HEK293 (cell line): ENCODE data around the gene PIP5K1C.

ENCODE experiments used
- ATF2 ChIP-seq: fragments of 450-650 bp; formaldehyde crosslinking; IDR thresholded peaks from 2 replicates; pipeline ENCODE4 v1.5.1; 2016; ENCODE audit warnings: missing biosample characterization, missing genetic modification characterization, low read depth
- GLI2 ChIP-seq: fragments of 450-650 bp; formaldehyde crosslinking; IDR thresholded peaks from 2 replicates; pipeline ENCODE4; 2017; ENCODE audit warnings: missing biosample characterization, missing genetic modification characterization, low read depth, borderline replicate concordance
- GLIS2 ChIP-seq: fragments of 450-650 bp; formaldehyde crosslinking; IDR thresholded peaks from 2 replicates; pipeline ENCODE4 v1.5.1; 2016; ENCODE audit warnings: missing biosample characterization, missing genetic modification characterization
- PATZ1 ChIP-seq: fragments of 450-650 bp; formaldehyde crosslinking; IDR thresholded peaks from 2 replicates; pipeline ENCODE4 v1.5.1; 2016; ENCODE audit warnings: missing biosample characterization, missing genetic modification characterization
- ZBTB11 ChIP-seq: fragments of 450-650 bp; formaldehyde crosslinking; conservative IDR thresholded peaks from 2 replicates; pipeline ENCODE4 v1.5.1; 2016; ENCODE audit warnings: low read depth, missing biosample characterization, missing genetic modification characterization
- ZBTB21 ChIP-seq: fragments of 450-650 bp; formaldehyde crosslinking; IDR thresholded peaks from 2 replicates; pipeline ENCODE4 v1.5.1; 2017; ENCODE audit warnings: missing biosample characterization, missing genetic modification characterization
- ZFP37 ChIP-seq: fragments of 450-650 bp; formaldehyde crosslinking; IDR thresholded peaks from 2 replicates; pipeline ENCODE4 v1.5.1; 2016; ENCODE audit warnings: missing biosample characterization, missing genetic modification characterization
- ZIC2 ChIP-seq: fragments of 450-650 bp; formaldehyde crosslinking; IDR thresholded peaks from 2 replicates; pipeline ENCODE4 v1.5.1; 2016; ENCODE audit warnings: missing biosample characterization, missing genetic modification characterization
- ZNF155 ChIP-seq: fragments of 450-650 bp; formaldehyde crosslinking; IDR thresholded peaks from 2 replicates; pipeline ENCODE4 v1.5.1; 2016; ENCODE audit warnings: missing biosample characterization, missing genetic modification characterization
- ZNF211 ChIP-seq: fragments of 450-650 bp; formaldehyde crosslinking; IDR thresholded peaks from 2 replicates; pipeline ENCODE4 v1.5.1; 2016; ENCODE audit warnings: low read depth, missing biosample characterization, missing genetic modification characterization
- ZNF248 ChIP-seq: fragments of 450-650 bp; formaldehyde crosslinking; IDR thresholded peaks from 2 replicates; pipeline ENCODE4 v1.5.1; 2017; ENCODE audit warnings: missing biosample characterization, missing genetic modification characterization
- ZNF37A ChIP-seq: fragments of 450-650 bp; IDR thresholded peaks from 2 replicates; pipeline ENCODE4 v1.5.1; 2018; ENCODE audit warnings: missing biosample characterization, missing genetic modification characterization
- ZNF513 ChIP-seq: fragments of 450-650 bp; IDR thresholded peaks from 2 replicates; pipeline ENCODE4 v1.5.1; 2018; ENCODE audit warnings: missing biosample characterization, missing genetic modification characterization
- ZNF549 ChIP-seq: fragments of 450-650 bp; IDR thresholded peaks from 2 replicates; pipeline ENCODE4 v1.5.1; 2018; ENCODE audit warnings: missing biosample characterization, missing genetic modification characterization, mild to moderate bottlenecking, inconsistent platforms, moderate library complexity
- ZNF571 ChIP-seq: fragments of 450-650 bp; formaldehyde crosslinking; IDR thresholded peaks from 2 replicates; pipeline ENCODE4 v1.5.0; 2017; ENCODE audit warnings: missing biosample characterization, missing genetic modification characterization
- ZNF585B ChIP-seq: fragments of 450-650 bp; formaldehyde crosslinking; IDR thresholded peaks from 2 replicates; pipeline ENCODE4 v1.5.1; 2016; ENCODE audit warnings: missing biosample characterization, missing genetic modification characterization
- ZNF629 ChIP-seq: fragments of 450-650 bp; formaldehyde crosslinking; IDR thresholded peaks from 2 replicates; pipeline ENCODE4 v1.5.1; 2017; ENCODE audit warnings: missing biosample characterization, missing genetic modification characterization
- ZSCAN4 ChIP-seq: fragments of 450-650 bp; formaldehyde crosslinking; IDR thresholded peaks from 2 replicates; pipeline ENCODE4 v1.5.1; 2017; ENCODE audit warnings: missing biosample characterization, missing genetic modification characterization
- TF ChIP-seq, protein P1 (sequence below): fragments of 450-650 bp; formaldehyde crosslinking; IDR thresholded peaks from 2 replicates; pipeline ENCODE4 v1.5.1; 2016; ENCODE audit warnings: missing biosample characterization, missing genetic modification characterization, borderline replicate concordance
- TF ChIP-seq, protein P2 (sequence below): fragments of 450-650 bp; formaldehyde crosslinking; IDR thresholded peaks from 2 replicates; pipeline ENCODE4 v1.5.1; 2016; ENCODE audit warnings: missing biosample characterization, missing genetic modification characterization

PIP5K1C gene

GRCh38 chr19:3669947-3670795 is 30.1 kb downstream of the PIP5K1C start (continued):
- TF ChIP-seq, protein P1, sequence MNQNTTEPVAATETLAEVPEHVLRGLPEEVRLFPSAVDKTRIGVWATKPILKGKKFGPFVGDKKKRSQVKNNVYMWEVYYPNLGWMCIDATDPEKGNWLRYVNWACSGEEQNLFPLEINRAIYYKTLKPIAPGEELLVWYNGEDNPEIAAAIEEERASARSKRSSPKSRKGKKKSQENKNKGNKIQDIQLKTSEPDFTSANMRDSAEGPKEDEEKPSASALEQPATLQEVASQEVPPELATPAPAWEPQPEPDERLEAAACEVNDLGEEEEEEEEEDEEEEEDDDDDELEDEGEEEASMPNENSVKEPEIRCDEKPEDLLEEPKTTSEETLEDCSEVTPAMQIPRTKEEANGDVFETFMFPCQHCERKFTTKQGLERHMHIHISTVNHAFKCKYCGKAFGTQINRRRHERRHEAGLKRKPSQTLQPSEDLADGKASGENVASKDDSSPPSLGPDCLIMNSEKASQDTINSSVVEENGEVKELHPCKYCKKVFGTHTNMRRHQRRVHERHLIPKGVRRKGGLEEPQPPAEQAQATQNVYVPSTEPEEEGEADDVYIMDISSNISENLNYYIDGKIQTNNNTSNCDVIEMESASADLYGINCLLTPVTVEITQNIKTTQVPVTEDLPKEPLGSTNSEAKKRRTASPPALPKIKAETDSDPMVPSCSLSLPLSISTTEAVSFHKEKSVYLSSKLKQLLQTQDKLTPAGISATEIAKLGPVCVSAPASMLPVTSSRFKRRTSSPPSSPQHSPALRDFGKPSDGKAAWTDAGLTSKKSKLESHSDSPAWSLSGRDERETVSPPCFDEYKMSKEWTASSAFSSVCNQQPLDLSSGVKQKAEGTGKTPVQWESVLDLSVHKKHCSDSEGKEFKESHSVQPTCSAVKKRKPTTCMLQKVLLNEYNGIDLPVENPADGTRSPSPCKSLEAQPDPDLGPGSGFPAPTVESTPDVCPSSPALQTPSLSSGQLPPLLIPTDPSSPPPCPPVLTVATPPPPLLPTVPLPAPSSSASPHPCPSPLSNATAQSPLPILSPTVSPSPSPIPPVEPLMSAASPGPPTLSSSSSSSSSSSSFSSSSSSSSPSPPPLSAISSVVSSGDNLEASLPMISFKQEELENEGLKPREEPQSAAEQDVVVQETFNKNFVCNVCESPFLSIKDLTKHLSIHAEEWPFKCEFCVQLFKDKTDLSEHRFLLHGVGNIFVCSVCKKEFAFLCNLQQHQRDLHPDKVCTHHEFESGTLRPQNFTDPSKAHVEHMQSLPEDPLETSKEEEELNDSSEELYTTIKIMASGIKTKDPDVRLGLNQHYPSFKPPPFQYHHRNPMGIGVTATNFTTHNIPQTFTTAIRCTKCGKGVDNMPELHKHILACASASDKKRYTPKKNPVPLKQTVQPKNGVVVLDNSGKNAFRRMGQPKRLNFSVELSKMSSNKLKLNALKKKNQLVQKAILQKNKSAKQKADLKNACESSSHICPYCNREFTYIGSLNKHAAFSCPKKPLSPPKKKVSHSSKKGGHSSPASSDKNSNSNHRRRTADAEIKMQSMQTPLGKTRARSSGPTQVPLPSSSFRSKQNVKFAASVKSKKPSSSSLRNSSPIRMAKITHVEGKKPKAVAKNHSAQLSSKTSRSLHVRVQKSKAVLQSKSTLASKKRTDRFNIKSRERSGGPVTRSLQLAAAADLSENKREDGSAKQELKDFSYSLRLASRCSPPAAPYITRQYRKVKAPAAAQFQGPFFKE (tag by site-specific recombination) = no peak
- TF ChIP-seq ZNF513 (no peak), ZNF248 (tag by site-specific recombination) (no peak), ZNF211 (tag by site-specific recombination) (no peak), ZSCAN4 (no peak), GLIS2 (peak; percentile 76), ZNF571 (tag by site-specific recombination) (no peak), ZIC2 (tag by site-specific recombination) (no peak), GLI2 (tag by site-specific recombination) (no peak), ZBTB21 (tag by site-specific recombination) (peak; percentile 97), ZFP37 (tag by site-specific recombination) (no peak), ZNF629 (peak; percentile 98), ZBTB11 (no peak), ZNF37A (tag by site-specific recombination) (no peak), ZNF155 (no peak), ATF2 (tag by site-specific recombination) (peak; percentile 96), PATZ1 (tag by site-specific recombination) (peak; percentile 85; the same call in 1 of the 2 replicates), ZNF585B (no peak), ZNF549 (tag by site-specific recombination) (no peak)
- TF ChIP-seq, protein P2, sequence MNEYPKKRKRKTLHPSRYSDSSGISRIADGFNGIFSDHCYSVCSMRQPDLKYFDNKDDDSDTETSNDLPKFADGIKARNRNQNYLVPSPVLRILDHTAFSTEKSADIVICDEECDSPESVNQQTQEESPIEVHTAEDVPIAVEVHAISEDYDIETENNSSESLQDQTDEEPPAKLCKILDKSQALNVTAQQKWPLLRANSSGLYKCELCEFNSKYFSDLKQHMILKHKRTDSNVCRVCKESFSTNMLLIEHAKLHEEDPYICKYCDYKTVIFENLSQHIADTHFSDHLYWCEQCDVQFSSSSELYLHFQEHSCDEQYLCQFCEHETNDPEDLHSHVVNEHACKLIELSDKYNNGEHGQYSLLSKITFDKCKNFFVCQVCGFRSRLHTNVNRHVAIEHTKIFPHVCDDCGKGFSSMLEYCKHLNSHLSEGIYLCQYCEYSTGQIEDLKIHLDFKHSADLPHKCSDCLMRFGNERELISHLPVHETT = 0 out of 2 replicates have a peak, but pooled peaks have one; percentile 13
